Mammary epithelial cell (primary cell): ENCODE measurements around the gene RALGDS.

Experiments used
- EZH2 ChIP-seq: IDR thresholded peaks from 2 replicates; pipeline ENCODE4 v1.6.1; 2012; ENCODE audit warnings: low read length, inconsistent platforms, borderline replicate concordance
- TF ChIP-seq, protein P1 (sequence below), 2 donors: IDR thresholded peaks in 1 of 2; conservative IDR thresholded peaks in 1 of 2; 2 replicates each; pipeline ENCODE4 v1.5.1; 2011 to 2012; ENCODE audit warnings: inconsistent platforms in 2 of 2, low read length in 2 of 2, mild to moderate bottlenecking in 2 of 2, control low read depth in 1 of 2, low read depth in 1 of 2; ENCODE audit not compliant: insufficient read depth in 1 of 2; ENCODE audit errors: extremely low read depth in 1 of 2

DNA sequence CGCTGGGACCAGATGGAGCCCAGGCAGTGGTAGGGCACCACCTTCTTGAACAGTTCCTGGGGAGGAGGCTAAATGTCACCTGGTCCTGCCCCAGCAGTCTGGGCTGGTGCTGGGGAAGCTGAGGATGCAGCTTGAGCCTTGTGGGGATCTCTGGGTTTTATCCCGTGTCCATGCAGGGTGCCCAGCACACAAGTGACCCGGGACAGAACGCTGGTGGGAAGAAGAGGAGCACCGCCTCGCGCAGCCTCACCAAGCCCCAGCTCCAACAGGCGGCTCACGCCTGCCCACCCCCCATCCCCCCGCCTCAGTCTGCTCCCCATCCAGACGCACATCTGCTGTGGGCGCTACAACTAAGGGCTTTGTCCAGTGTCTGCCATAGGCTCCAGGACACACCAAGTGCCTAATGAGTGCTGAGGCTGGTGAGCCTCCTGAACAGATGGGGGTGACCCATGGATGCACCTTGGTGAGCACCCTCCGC lies 13.8 kb downstream of the RALGDS start:
- TF ChIP-seq EZH2, result no peak
- TF ChIP-seq, protein P1, sequence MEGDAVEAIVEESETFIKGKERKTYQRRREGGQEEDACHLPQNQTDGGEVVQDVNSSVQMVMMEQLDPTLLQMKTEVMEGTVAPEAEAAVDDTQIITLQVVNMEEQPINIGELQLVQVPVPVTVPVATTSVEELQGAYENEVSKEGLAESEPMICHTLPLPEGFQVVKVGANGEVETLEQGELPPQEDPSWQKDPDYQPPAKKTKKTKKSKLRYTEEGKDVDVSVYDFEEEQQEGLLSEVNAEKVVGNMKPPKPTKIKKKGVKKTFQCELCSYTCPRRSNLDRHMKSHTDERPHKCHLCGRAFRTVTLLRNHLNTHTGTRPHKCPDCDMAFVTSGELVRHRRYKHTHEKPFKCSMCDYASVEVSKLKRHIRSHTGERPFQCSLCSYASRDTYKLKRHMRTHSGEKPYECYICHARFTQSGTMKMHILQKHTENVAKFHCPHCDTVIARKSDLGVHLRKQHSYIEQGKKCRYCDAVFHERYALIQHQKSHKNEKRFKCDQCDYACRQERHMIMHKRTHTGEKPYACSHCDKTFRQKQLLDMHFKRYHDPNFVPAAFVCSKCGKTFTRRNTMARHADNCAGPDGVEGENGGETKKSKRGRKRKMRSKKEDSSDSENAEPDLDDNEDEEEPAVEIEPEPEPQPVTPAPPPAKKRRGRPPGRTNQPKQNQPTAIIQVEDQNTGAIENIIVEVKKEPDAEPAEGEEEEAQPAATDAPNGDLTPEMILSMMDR (conservative IDR thresholded peaks at IDR 0.05 in 1 of 2, IDR thresholded peaks at IDR 0.05 in 1 of 2; ENCODE audit: extremely low read depth in 1 of 2, insufficient read depth in 1 of 2, low read depth in 1 of 2, low read length in 2 of 2), result no peak
